ENCODE measurements around the gene CENPP.

The CENPP gene

DNA sequence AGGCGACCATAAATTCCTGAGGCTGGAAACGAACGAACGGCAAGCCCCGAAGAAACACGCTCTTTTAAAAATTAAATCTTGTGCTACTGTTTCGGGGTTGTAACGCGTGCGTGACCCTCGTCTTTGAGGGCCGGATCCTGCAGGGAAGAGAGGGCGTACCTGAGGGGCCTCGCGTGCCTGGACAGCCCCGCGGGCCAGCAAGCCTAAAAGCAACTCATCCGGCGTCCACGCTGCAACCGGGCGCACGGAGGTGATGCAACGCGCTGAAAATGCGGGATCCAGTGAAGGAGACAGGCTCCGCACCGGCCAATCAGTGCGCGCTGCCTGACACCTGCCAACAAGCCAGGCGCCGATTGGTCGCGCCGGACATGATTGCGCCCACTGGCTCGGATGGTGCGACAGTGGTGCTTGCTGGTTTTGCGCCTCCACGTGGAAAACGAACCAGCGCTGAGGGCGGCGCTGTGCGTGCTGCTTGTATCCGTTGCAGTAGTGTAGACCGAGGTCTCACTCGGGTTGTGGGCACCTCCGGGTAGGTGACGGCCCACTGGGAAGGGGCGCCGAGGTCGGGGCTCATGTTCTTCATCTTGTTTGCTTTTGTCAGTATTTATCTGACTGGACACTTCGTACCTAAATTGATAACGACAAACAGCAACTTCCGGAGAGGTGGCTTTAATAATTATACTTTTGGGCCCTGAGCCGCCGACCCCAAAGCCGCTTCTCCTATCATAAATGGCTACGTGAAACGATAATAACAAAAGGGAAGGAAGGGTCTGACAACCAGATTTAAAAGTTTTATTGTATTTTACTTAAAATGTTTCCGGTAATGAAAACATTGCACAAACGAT is 32.1 kb upstream of the CENPP start, which contains the start of gene IARS1:
TSS of gene IARS1 (minus strand) at position 246 of the 845 bp plus-strand sequence. CDS start 4,278 bp downstream, outside the sequence.
- Histone ChIP-seq H3K4me3 (ENCODE audit: low read depth, low read length) (peak within 1 kb of the TSS; percentile 90), H2AFZ (ENCODE audit: low read length, unreplicated experiment) (peak within 1 kb of the TSS; percentile 44), H3K27ac (ENCODE audit: low read depth, low read length) (peak within 1 kb of the TSS; percentile 69), H3K79me2 (ENCODE audit: control insufficient read depth, insufficient read depth, low read length, unreplicated experiment) (peaks cover 57% of the 10 kb centered on the region), H3K36me3 (ENCODE audit: insufficient read depth, low read length) (peaks cover 24% of the 10 kb centered on the region), H3K27me3 (ENCODE audit: insufficient read depth, low read length) (no peaks in the 10 kb centered on the region), H3K4me1 (ENCODE audit: control insufficient read depth, insufficient read depth, low read length, unreplicated experiment) (peaks cover 35% of the 10 kb centered on the region)

GRCh38 chr9:92294297-92294676 is 31.5 kb upstream of the CENPP start:
- peaks cover 53% of the 10 kb centered on the region for H3K79me2 ChIP-seq (ENCODE audit: control insufficient read depth, insufficient read depth, low read length, unreplicated experiment)
- peak overlapping the region; percentile 65 for H3K27ac ChIP-seq (ENCODE audit: low read depth, low read length)
- peaks cover 35% of the 10 kb centered on the region for H3K4me1 ChIP-seq (ENCODE audit: control insufficient read depth, insufficient read depth, low read length, unreplicated experiment)
- H3K36me3 ChIP-seq (ENCODE audit: insufficient read depth, low read length) = peaks cover 25% of the 10 kb centered on the region
- peak overlapping the region; percentile 44 for H2AFZ ChIP-seq (ENCODE audit: low read length, unreplicated experiment)
- H3K4me3 ChIP-seq (ENCODE audit: low read depth, low read length) = peak overlapping the region; percentile 90
- no peaks in the 10 kb centered on the region for H3K27me3 ChIP-seq (ENCODE audit: insufficient read depth, low read length)

DNA sequence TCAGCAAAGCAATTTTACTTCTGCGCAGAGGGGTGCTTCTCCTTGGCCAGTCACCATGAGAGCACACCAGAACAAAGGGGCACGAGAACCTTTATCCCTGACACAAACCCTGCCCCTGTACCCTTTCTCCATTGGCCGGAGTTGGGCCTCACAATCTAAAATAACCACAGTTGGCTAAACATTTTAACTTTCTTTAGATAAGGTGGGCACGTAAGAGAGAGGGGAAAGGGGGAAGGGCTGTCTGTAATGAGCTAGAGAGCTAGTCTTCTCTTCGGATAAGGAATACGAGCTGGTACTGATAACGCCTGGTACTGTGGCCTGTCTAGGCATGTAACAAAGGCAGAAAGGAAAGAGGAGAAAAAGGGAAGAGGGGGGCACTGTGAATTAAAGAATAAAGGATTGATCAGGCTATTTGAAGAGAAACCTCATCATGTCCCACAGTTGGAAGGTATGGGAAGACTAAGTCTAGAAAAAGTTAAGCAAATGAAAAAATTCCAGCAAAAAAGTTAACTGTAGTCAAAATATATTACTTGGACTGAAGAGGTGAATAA is 30.4 kb upstream of the CENPP start:
- H3K4me1 ChIP-seq (ENCODE audit: control insufficient read depth, insufficient read depth, low read length, unreplicated experiment) = peaks cover 28% of the 10 kb centered on the region
- H3K79me2 ChIP-seq (ENCODE audit: control insufficient read depth, insufficient read depth, low read length, unreplicated experiment) = peaks cover 43% of the 10 kb centered on the region
- H3K27ac ChIP-seq (ENCODE audit: low read depth, low read length) = 0 out of 2 replicates have a peak overlapping the region, but pooled peaks have one; percentile 3

GRCh38 chr9:92295827-92296258 is 29.9 kb upstream of the CENPP start:
- no peaks in the 10 kb centered on the region for H3K27me3 ChIP-seq (ENCODE audit: insufficient read depth, low read length)
- H3K36me3 ChIP-seq (ENCODE audit: insufficient read depth, low read length) = peaks cover 12% of the 10 kb centered on the region
- no peak overlapping the region for H3K4me3 ChIP-seq (ENCODE audit: low read depth, low read length)
- peaks cover 23% of the 10 kb centered on the region for H3K4me1 ChIP-seq (ENCODE audit: control insufficient read depth, insufficient read depth, low read length, unreplicated experiment)
- 0 out of 2 replicates have a peak overlapping the region, but pooled peaks have one; percentile 3 for H3K27ac ChIP-seq (ENCODE audit: low read depth, low read length)
- H2AFZ ChIP-seq (ENCODE audit: low read length, unreplicated experiment) = no peak overlapping the region
- H3K79me2 ChIP-seq (ENCODE audit: control insufficient read depth, insufficient read depth, low read length, unreplicated experiment) = peaks cover 37% of the 10 kb centered on the region

More for the DNA sequence above, 30.4 kb upstream of the CENPP start:
- Histone ChIP-seq H3K4me3 (ENCODE audit: low read depth, low read length) (no peak overlapping the region), H3K27me3 (ENCODE audit: insufficient read depth, low read length) (no peaks in the 10 kb centered on the region), H2AFZ (ENCODE audit: low read length, unreplicated experiment) (no peak overlapping the region), H3K36me3 (ENCODE audit: insufficient read depth, low read length) (peaks cover 18% of the 10 kb centered on the region)

GRCh38 chr9:92297611-92298010 is 28.1 kb upstream of the CENPP start:
- peaks cover 24% of the 10 kb centered on the region for H3K36me3 ChIP-seq (ENCODE audit: insufficient read depth, low read length)
- H3K4me1 ChIP-seq (ENCODE audit: control insufficient read depth, insufficient read depth, low read length, unreplicated experiment) = peaks cover 7% of the 10 kb centered on the region
- peaks cover 20% of the 10 kb centered on the region for H3K79me2 ChIP-seq (ENCODE audit: control insufficient read depth, insufficient read depth, low read length, unreplicated experiment)
- H3K27ac ChIP-seq (ENCODE audit: low read depth, low read length) = peak overlapping the region; percentile 45
- H3K27me3 ChIP-seq (ENCODE audit: insufficient read depth, low read length) = no peaks in the 10 kb centered on the region
- peak overlapping the region; percentile 40 for H3K4me3 ChIP-seq (ENCODE audit: low read depth, low read length)
- H2AFZ ChIP-seq (ENCODE audit: low read length, unreplicated experiment) = no peak overlapping the region

DNA sequence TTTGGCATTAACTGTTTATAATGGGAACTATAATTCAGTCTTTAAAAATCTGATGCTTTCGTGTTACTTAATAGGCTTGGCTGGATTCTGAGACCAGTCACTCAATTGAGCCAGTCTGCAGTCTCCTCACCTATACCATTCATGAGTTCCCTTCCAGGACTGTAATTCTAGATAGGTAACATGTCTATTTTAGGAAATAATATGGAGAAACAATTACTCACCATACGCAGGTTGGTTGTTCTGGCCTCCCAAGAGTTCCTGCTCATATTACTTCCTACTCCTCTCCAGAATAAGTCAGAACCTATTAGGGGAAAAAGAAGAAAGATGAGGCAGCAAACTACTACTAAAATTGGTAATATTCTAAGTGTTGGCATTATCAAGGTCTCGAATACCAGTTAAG is 27.7 kb upstream of the CENPP start:
- peak overlapping the region; percentile 45 for H3K27ac ChIP-seq (ENCODE audit: low read depth, low read length)
- peaks cover 7% of the 10 kb centered on the region for H3K4me1 ChIP-seq (ENCODE audit: control insufficient read depth, insufficient read depth, low read length, unreplicated experiment)
- no peaks in the 10 kb centered on the region for H3K27me3 ChIP-seq (ENCODE audit: insufficient read depth, low read length)
- H3K36me3 ChIP-seq (ENCODE audit: insufficient read depth, low read length) = peaks cover 28% of the 10 kb centered on the region
- H3K79me2 ChIP-seq (ENCODE audit: control insufficient read depth, insufficient read depth, low read length, unreplicated experiment) = peaks cover 15% of the 10 kb centered on the region
- no peak overlapping the region for H2AFZ ChIP-seq (ENCODE audit: low read length, unreplicated experiment)
- peak overlapping the region; percentile 40 for H3K4me3 ChIP-seq (ENCODE audit: low read depth, low read length)

GRCh38 chr9:92299116-92299515 is 26.6 kb upstream of the CENPP start:
- peaks cover 7% of the 10 kb centered on the region for H3K4me1 ChIP-seq (ENCODE audit: control insufficient read depth, insufficient read depth, low read length, unreplicated experiment)
- peaks cover 32% of the 10 kb centered on the region for H3K36me3 ChIP-seq (ENCODE audit: insufficient read depth, low read length)
- peaks cover 11% of the 10 kb centered on the region for H3K79me2 ChIP-seq (ENCODE audit: control insufficient read depth, insufficient read depth, low read length, unreplicated experiment)
- H3K27me3 ChIP-seq (ENCODE audit: insufficient read depth, low read length) = no peaks in the 10 kb centered on the region
- no peak overlapping the region for H3K4me3 ChIP-seq (ENCODE audit: low read depth, low read length)
- no peak overlapping the region for H3K27ac ChIP-seq (ENCODE audit: low read depth, low read length)
- no peak overlapping the region for H2AFZ ChIP-seq (ENCODE audit: low read length, unreplicated experiment)

DNA sequence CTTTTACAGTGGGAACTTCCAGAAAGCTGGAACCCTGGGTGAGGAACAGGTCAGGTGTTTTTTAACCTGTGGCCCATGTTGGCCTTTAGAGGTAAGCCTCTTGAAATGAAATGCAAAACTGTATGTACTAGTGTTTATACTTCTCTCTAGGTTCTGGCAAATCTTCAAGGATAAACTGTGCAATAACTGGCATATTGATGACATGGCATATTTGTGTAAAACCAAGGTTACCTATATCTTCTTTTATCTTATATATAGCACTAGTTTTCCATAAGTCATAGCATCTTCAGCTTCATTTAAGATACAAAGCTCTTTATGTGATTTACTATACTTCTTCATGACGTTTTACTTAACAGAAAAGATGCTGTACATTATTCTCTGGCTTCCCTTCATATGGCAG is 24.8 kb upstream of the CENPP start:
- peaks cover 45% of the 10 kb centered on the region for H3K36me3 ChIP-seq (ENCODE audit: insufficient read depth, low read length)
- no peak overlapping the region for H3K4me3 ChIP-seq (ENCODE audit: low read depth, low read length)
- no peak overlapping the region for H3K27ac ChIP-seq (ENCODE audit: low read depth, low read length)
- peaks cover 4% of the 10 kb centered on the region for H3K79me2 ChIP-seq (ENCODE audit: control insufficient read depth, insufficient read depth, low read length, unreplicated experiment)
- H3K27me3 ChIP-seq (ENCODE audit: insufficient read depth, low read length) = no peaks in the 10 kb centered on the region
- H2AFZ ChIP-seq (ENCODE audit: low read length, unreplicated experiment) = no peak overlapping the region
- H3K4me1 ChIP-seq (ENCODE audit: control insufficient read depth, insufficient read depth, low read length, unreplicated experiment) = no peaks in the 10 kb centered on the region

- Histone ChIP-seq H3K36me3 (ENCODE audit: insufficient read depth, low read length) (peaks cover 57% of the 10 kb centered on the region), H3K4me3 (ENCODE audit: low read depth, low read length) (no peak overlapping the region), H3K27ac (ENCODE audit: low read depth, low read length) (no peak overlapping the region), H3K4me1 (ENCODE audit: control insufficient read depth, insufficient read depth, low read length, unreplicated experiment) (peaks cover 6% of the 10 kb centered on the region), H3K27me3 (ENCODE audit: insufficient read depth, low read length) (no peaks in the 10 kb centered on the region), H2AFZ (ENCODE audit: low read length, unreplicated experiment) (no peak overlapping the region), H3K79me2 (ENCODE audit: control insufficient read depth, insufficient read depth, low read length, unreplicated experiment) (no peaks in the 10 kb centered on the region)
Observed at GRCh38 chr9:92308893-92309292, 16.9 kb upstream of the CENPP start.

GRCh38 chr9:92310562-92310961 is 15.2 kb upstream of the CENPP start:
- Histone ChIP-seq H3K27ac (ENCODE audit: low read depth, low read length) (no peak overlapping the region), H3K27me3 (ENCODE audit: insufficient read depth, low read length) (no peaks in the 10 kb centered on the region), H3K79me2 (ENCODE audit: control insufficient read depth, insufficient read depth, low read length, unreplicated experiment) (no peaks in the 10 kb centered on the region), H2AFZ (ENCODE audit: low read length, unreplicated experiment) (no peak overlapping the region), H3K36me3 (ENCODE audit: insufficient read depth, low read length) (peaks cover 43% of the 10 kb centered on the region), H3K4me3 (ENCODE audit: low read depth, low read length) (no peak overlapping the region), H3K4me1 (ENCODE audit: control insufficient read depth, insufficient read depth, low read length, unreplicated experiment) (peaks cover 6% of the 10 kb centered on the region)
